NCI-H1092 (cell line): ENCODE data around the gene SLPI.

Experiments
- DNase-seq: peaks from one replicate; lab custom pipeline; 2025; lab: John Stamatoyannopoulos, UW

The SLPI gene

GRCh38 chr20:45212836-45213235, 41.5 kb downstream of the SLPI start:
- DNase-seq = no peak

GRCh38 chr20:45211569-45212474, 42.5 kb downstream of the SLPI start:
- no peak for DNase-seq

DNA sequence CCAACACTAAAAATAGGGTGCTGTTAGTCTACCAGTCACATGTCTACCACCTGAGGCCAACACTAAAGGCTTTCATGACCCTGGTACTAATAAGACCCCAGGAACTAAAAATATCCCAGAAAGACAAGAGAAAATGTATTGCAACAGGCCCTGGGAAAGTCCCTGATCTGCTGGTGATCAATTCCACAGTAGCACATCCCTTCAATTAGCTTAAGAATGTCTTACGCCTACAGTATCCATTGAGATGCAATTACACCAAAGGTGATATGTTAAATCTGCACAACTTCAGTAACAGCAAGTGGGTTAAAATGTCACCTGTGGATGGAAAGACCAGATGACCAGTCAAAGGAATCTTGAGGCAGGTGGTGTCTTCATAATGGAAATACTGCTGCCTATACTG, 44.4 kb downstream of the SLPI start:
- DNase-seq = no peak

- no peak for DNase-seq
Observed at GRCh38 chr20:45206725-45207124, 47.6 kb downstream of the SLPI start, which contains the start of gene SEMG1. SEMG1 (plus strand) TSS chr20:45207033; CDS start chr20:45207054, 21 bp downstream.
